Smooth muscle cell (in vitro differentiated cells): ENCODE data around the gene SLC35D3. TPM values are rescaled to one million over a fixed set of nuclear protein-coding genes. Genes with fewer than 3 reads are reported as not detected.
A peak's percentile ranks its signal among the peaks of the same experiment; 100 is the strongest.

Experiments used
- DNase-seq: peaks from one replicate; lab custom pipeline; 2025; ENCODE audit not compliant: unreplicated experiment; lab: John Stamatoyannopoulos, UW
- H2AFZ ChIP-seq: fragments of 200-600 bp; sonication (generic); 2 replicates; pipeline ENCODE4 v1.6.0; 2016; ENCODE audit warnings: antibody characterized with exemption, low read depth, mild to moderate bottlenecking
- H3F3A ChIP-seq: fragments of 200-600 bp; sonication (generic); 2 replicates; pipeline ENCODE4 v1.6.0; 2017; ENCODE audit warnings: antibody characterized with exemption, low read depth
- H3K27ac ChIP-seq: fragments of 200-600 bp; sonication (generic); 2 replicates; pipeline ENCODE4 v1.5.1; 2016; ENCODE audit warnings: low read depth, mild to moderate bottlenecking
- H3K27me3 ChIP-seq: fragments of 200-600 bp; sonication (generic); 2 replicates; pipeline ENCODE4 v1.6.1; 2016; ENCODE audit warnings: low read depth, mild to moderate bottlenecking
- H3K36me3 ChIP-seq: fragments of 200-600 bp; sonication (generic); 2 replicates; pipeline ENCODE4 v1.5.1; 2016; ENCODE audit warnings: low read depth
- H3K4me1 ChIP-seq: fragments of 200-600 bp; sonication (generic); 2 replicates; pipeline ENCODE4 v1.5.1; 2016; ENCODE audit warnings: low read depth
- H3K4me2 ChIP-seq: fragments of 200-600 bp; sonication (generic); 2 replicates; pipeline ENCODE4 v1.6.0; 2016; ENCODE audit warnings: mild to moderate bottlenecking
- H3K4me3 ChIP-seq: fragments of 200-600 bp; sonication (generic); 2 replicates; pipeline ENCODE4 v1.5.1; 2016; ENCODE audit warnings: mild to moderate bottlenecking
- H3K79me2 ChIP-seq: fragments of 200-600 bp; sonication (generic); 2 replicates; pipeline ENCODE4 v1.6.0; 2016; ENCODE audit warnings: low read depth, mild to moderate bottlenecking
- H3K9ac ChIP-seq: fragments of 200-600 bp; sonication (generic); 2 replicates; pipeline ENCODE4 v1.6.0; 2016; ENCODE audit warnings: low read depth
- H3K9me3 ChIP-seq: fragments of 200-600 bp; sonication (generic); replicated peaks from 2 replicates; pipeline ENCODE4 v1.5.1; 2016; ENCODE audit warnings: low read depth
- H4K20me1 ChIP-seq: fragments of 200-600 bp; sonication (generic); 2 replicates; pipeline ENCODE4 v1.6.0; 2016; ENCODE audit warnings: low read depth
- CTCF ChIP-seq: fragments of 200-600 bp; sonication (generic); IDR thresholded peaks from 2 replicates; pipeline ENCODE4 v1.5.1; 2017; ENCODE audit warnings: borderline replicate concordance, mild to moderate bottlenecking, antibody characterized with exemption; ENCODE audit not compliant: insufficient read depth, poor library complexity, severe bottlenecking
- WGBS: methylation state at CpG from one replicate; pipeline ENCODE4 v1.1.7; 2016; ENCODE audit warnings: low lambda C conversion rate; 5-methylcytosine and 5-hydroxymethylcytosine counted together
- polyA plus RNA-seq: library from polyadenylated mRNA; unstranded; fragments of >200 nt; fragmentation: Nextera tagmentation; extraction: Ambion mirVana; gene quantifications from 2 replicates; pipeline ENCODE4 v1.2.1, GENCODE V29; 2016
- total RNA-seq: library from RNA; depleted of rRNA; stranded (reverse); fragments of >200 nt; gene quantifications from 2 replicates; pipeline ENCODE4 v1.2.3, GENCODE V29; 2014

Gene SLC35D3
- total and polyA plus RNA-seq, 2 experiments from 2014 or later = not detected

- H3K79me2 ChIP-seq = no peaks in the 10 kb centered on the region
- peaks cover 79% of the 10 kb centered on the region for H3K27me3 ChIP-seq
- H3K9me3 ChIP-seq = no peaks in the 10 kb centered on the region
- no peak overlapping the region for H3K27ac ChIP-seq
- H4K20me1 ChIP-seq = no peaks in the 10 kb centered on the region
- H3K9ac ChIP-seq = no peak overlapping the region
- TF ChIP-seq CTCF = no peak
- H3F3A ChIP-seq = no peaks in the 10 kb centered on the region
- H3K4me2 ChIP-seq = no peak overlapping the region
- WGBS = 89% methylated on average over 40 of the region's 40 CpGs
- DNase-seq = no peak
- peaks cover 18% of the 10 kb centered on the region for H3K4me1 ChIP-seq
- H3K36me3 ChIP-seq = no peaks in the 10 kb centered on the region
- H3K4me3 ChIP-seq = no peak overlapping the region
- no peak overlapping the region for H2AFZ ChIP-seq
These were observed 2.0 kb downstream of the SLC35D3 start for GRCh38 chr6:136923954-136924673.

DNA sequence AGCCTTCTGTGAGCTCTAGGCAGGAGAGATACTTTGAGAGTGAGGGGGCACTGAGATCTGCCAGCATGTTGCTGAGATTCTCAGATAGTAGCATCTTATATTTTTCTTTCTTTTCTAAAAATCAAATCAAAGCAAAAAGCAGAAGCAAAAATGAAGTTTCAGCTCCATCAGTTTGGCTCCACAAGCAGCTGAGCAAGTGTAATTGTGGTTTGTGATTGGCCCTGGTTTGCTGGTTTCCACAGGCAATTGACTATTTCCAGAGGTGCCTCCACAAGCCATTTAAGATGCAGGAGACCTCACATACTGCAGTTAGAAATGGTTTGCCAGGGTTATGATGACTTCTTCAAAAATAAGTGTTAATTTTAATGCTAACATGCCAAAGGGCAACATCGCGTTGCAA, 4.3 kb downstream of the SLC35D3 start:
- 91% methylated on average over 2 of the region's 2 CpGs for WGBS
- no peak for DNase-seq

DNA sequence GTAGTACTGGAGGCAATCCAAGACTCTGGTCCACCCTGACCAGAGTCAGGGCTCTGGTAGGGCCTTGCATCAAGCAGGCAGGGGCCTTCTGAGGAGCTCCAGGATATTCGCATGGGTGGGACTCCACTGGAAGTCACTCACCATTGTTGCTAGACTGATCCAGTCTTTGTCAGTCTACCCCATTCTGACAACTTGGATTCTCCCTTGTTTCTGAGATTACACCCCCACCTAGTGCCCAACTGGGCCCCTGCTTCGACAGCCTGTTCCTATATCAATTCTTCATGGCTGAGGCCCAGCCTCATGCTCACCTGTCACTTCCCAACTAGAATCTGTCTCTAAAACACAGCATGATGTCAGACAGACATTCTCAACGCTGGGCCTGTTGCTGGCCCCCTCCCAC, 5.2 kb downstream of the SLC35D3 start:
- DNase-seq = no peak
- Histone ChIP-seq H3K27ac (no peak overlapping the region), H3F3A (no peaks in the 10 kb centered on the region), H3K4me2 (no peak overlapping the region), H2AFZ (no peak overlapping the region), H3K27me3 (peaks cover 58% of the 10 kb centered on the region), H3K9ac (no peak overlapping the region), H3K9me3 (no peaks in the 10 kb centered on the region), H4K20me1 (no peaks in the 10 kb centered on the region), H3K36me3 (no peaks in the 10 kb centered on the region), H3K4me1 (peaks cover 3% of the 10 kb centered on the region), H3K4me3 (no peak overlapping the region), H3K79me2 (no peaks in the 10 kb centered on the region)
- TF ChIP-seq CTCF = peak; percentile 3
- WGBS = 70% methylated on average over 3 of the region's 3 CpGs

More for the DNA sequence above, 4.3 kb downstream of the SLC35D3 start:
- Histone ChIP-seq H3K9me3 (no peaks in the 10 kb centered on the region), H3K4me1 (peaks cover 6% of the 10 kb centered on the region), H3F3A (no peaks in the 10 kb centered on the region), H3K9ac (no peak overlapping the region), H3K79me2 (no peaks in the 10 kb centered on the region), H3K4me3 (no peak overlapping the region), H3K4me2 (no peak overlapping the region), H4K20me1 (no peaks in the 10 kb centered on the region), H3K27ac (no peak overlapping the region), H3K27me3 (peaks cover 63% of the 10 kb centered on the region), H2AFZ (no peak overlapping the region), H3K36me3 (no peaks in the 10 kb centered on the region)
- no peak for TF ChIP-seq CTCF

DNA sequence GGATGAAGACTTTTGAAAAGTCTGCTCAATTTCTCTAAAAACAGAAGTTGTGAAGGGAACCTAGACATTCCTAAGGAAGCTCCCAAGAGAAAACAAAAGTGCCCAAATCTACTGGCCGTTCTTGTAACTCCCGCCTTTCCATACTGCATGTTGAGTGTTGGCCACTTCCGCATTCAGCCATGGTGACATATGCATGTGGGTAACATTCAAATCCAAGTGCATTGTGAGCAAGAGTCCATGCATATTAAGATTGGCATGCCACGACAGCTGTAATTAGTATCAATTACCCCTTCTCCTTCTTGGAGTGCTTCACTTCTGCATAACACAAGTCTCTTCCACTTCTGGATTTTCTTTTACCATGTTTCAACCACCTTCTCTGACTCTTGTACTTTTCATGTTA, 8.4 kb downstream of the SLC35D3 start:
- no peaks in the 10 kb centered on the region for H3K36me3 ChIP-seq
- no peak for DNase-seq
- H3K9ac ChIP-seq = no peak overlapping the region
- no peaks in the 10 kb centered on the region for H3K9me3 ChIP-seq
- H3K4me1 ChIP-seq = no peaks in the 10 kb centered on the region
- TF ChIP-seq CTCF = no peak
- peaks cover 32% of the 10 kb centered on the region for H3K27me3 ChIP-seq
- WGBS = 93% methylated on average over 4 of the region's 4 CpGs
- H4K20me1 ChIP-seq = no peaks in the 10 kb centered on the region
- H3K4me3 ChIP-seq = no peak overlapping the region
- H3F3A ChIP-seq = no peaks in the 10 kb centered on the region
- no peak overlapping the region for H3K27ac ChIP-seq
- no peak overlapping the region for H2AFZ ChIP-seq
- H3K4me2 ChIP-seq = no peak overlapping the region
- no peaks in the 10 kb centered on the region for H3K79me2 ChIP-seq
